ENCODE results near the gene SPHKAP.

DNA sequence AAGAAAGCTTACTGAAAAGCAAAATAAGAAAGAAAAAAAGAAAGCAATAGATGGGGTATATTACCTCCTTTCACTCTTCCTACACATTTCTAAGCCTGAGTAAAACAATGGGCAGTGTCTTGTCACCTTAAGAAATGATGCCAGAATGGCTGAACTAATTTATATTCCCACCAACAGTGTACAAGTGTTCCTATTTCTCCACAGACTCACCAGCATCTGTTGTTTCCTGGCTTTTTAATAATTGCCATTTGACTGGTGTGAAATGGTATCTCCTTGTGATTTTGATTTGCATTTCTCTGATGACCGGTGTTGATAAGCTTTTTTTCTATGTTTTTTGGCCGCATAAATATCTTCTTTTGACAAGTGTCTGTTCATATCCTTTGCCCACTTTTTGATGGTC, 98.4 kb downstream of the SPHKAP start:
- TF ChIP-seq, protein P1, sequence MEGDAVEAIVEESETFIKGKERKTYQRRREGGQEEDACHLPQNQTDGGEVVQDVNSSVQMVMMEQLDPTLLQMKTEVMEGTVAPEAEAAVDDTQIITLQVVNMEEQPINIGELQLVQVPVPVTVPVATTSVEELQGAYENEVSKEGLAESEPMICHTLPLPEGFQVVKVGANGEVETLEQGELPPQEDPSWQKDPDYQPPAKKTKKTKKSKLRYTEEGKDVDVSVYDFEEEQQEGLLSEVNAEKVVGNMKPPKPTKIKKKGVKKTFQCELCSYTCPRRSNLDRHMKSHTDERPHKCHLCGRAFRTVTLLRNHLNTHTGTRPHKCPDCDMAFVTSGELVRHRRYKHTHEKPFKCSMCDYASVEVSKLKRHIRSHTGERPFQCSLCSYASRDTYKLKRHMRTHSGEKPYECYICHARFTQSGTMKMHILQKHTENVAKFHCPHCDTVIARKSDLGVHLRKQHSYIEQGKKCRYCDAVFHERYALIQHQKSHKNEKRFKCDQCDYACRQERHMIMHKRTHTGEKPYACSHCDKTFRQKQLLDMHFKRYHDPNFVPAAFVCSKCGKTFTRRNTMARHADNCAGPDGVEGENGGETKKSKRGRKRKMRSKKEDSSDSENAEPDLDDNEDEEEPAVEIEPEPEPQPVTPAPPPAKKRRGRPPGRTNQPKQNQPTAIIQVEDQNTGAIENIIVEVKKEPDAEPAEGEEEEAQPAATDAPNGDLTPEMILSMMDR (IDR thresholded peaks at IDR 0.05): no peak
- TF ChIP-seq POLR2A (IDR thresholded peaks at IDR 0.05): no peak

Data from testis (tissue), 2 donors.